ENCODE measurements around the gene FARP1. TPM values are rescaled to one million over a fixed set of nuclear protein-coding genes. Genes with fewer than 3 reads are reported as not detected.

FARP1 gene
- total RNA-seq, 4 donors from 2014 or later, result 13.7 to 38.9 (median 30.2) TPM

- no peak for TF ChIP-seq CTCF (IDR thresholded peaks at IDR 0.05)
- no peak for DNase-seq (ENCODE audit: low spot score)
- ATAC-seq (ENCODE audit: low FRiP score), result no peak
These were observed 184.7 kb downstream of the FARP1 start for GRCh38 chr13:98327371-98328270.

- DNase-seq (ENCODE audit: low spot score) (no peak), ATAC-seq (ENCODE audit: low FRiP score) (no peak)
- no peak for TF ChIP-seq CTCF (IDR thresholded peaks at IDR 0.05)
These were observed 185.6 kb downstream of the FARP1 start for GRCh38 chr13:98328511-98328910.

GRCh38 chr13:98332222-98332621 is 189.3 kb downstream of the FARP1 start:
- DNase-seq (ENCODE audit: low spot score), result no peak
- TF ChIP-seq CTCF (IDR thresholded peaks at IDR 0.05), result no peak
- ATAC-seq (ENCODE audit: low FRiP score), result no peak

- ATAC-seq (ENCODE audit: low FRiP score) (no peak), DNase-seq (ENCODE audit: low spot score) (no peak)
- no peak for TF ChIP-seq CTCF (IDR thresholded peaks at IDR 0.05)
These were observed 189.8 kb downstream of the FARP1 start for GRCh38 chr13:98332691-98333090.

GRCh38 chr13:98333486-98333885 is 190.6 kb downstream of the FARP1 start:
- no peak for TF ChIP-seq CTCF (IDR thresholded peaks at IDR 0.05)
- DNase-seq (ENCODE audit: low spot score), result no peak
- ATAC-seq (ENCODE audit: low FRiP score), result no peak

- TF ChIP-seq CTCF (IDR thresholded peaks at IDR 0.05), result no peak
- DNase-seq (ENCODE audit: low spot score), result no peak
- no peak for ATAC-seq (ENCODE audit: low FRiP score)
These were observed 191.8 kb downstream of the FARP1 start for GRCh38 chr13:98334620-98335205.

GRCh38 chr13:98335721-98336120 is 192.8 kb downstream of the FARP1 start:
- DNase-seq (ENCODE audit: low spot score) (no peak), ATAC-seq (ENCODE audit: low FRiP score) (no peak)
- TF ChIP-seq CTCF (IDR thresholded peaks at IDR 0.05), result no peak

Data from omental fat pad (tissue), 4 donors.